Esophagus muscularis mucosa (tissue), 3 donors: ENCODE measurements around the gene UNC13C.

Experiments used
- EP300 ChIP-seq: sonication (generic); formaldehyde crosslinking; IDR thresholded peaks from one replicate; pipeline ENCODE4 v1.6.1; 2017; ENCODE audit warnings: antibody characterized with exemption
- POLR2AphosphoS5 ChIP-seq, 2 donors: sonication (generic); formaldehyde crosslinking; IDR thresholded peaks; one replicate each; pipeline ENCODE4 v1.6.1; 2017; ENCODE audit warnings: antibody characterized with exemption in 2 of 2

DNA sequence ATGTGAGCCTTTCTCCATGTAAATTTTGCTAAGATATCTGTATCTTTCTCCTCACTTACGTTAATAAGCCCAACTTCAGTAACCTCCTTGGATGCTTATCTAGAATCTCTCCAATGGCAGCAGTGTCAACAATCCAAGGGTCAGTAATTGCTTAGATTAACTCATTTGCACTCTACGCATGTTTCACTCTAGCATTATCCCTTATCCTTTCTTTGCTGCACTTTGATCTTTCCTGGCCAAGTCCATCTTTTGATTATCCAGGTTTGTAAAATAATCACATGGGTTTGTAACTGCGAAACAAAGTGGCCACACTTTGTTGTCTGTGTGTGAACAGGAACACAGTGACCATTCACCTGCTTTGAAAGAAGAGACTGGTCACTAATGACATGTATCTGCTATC lies 640.9 kb downstream of the UNC13C start:
- TF ChIP-seq EP300: no peak
- no peak for TF ChIP-seq POLR2AphosphoS5 (IDR thresholded peaks at IDR 0.05)
